ENCODE results near the gene RNPC3. TPM values are rescaled to one million over a fixed set of nuclear protein-coding genes. Genes with fewer than 3 reads are reported as not detected.
"Not testable (repeated sequence)": the region's sequence is repeated elsewhere in the genome, so short reads cannot be mapped to it uniquely, and the experiment has no call there.

RNPC3 gene
- polyA plus RNA-seq, 2 of the 4 experiments (the other 2 are of a cell fraction) = 9.9 to 20.1 TPM

GRCh38 chr1:103582464-103582863 lies 57.0 kb downstream of the RNPC3 start:
- 0% methylated on average over 1 of the region's 1 CpG for WGBS (ENCODE audit: missing lambda C conversion rate)
- POLR2A ChIA-PET = no interaction called here
- TF ChIP-seq TP53 (CRISPR knock-in tag; IDR thresholded peaks at IDR 0.05) = no peak
- TF ChIP-seq ZNF302 (CRISPR knock-in tag; IDR thresholded peaks at IDR 0.05) = no peak
- no peak for TF ChIP-seq NPAS2 (CRISPR knock-in tag; IDR thresholded peaks at IDR 0.05; ENCODE audit: borderline replicate concordance)
- no peak for TF ChIP-seq BCL3 (IDR thresholded peaks at IDR 0.05)
- no peak for TF ChIP-seq HOXB5 (CRISPR knock-in tag; IDR thresholded peaks at IDR 0.05)
- no peak for TF ChIP-seq RCOR1 (IDR thresholded peaks at IDR 0.05; ENCODE audit: low read depth, low read length)
- TF ChIP-seq MYC (IDR thresholded peaks at IDR 0.05; ENCODE audit: borderline replicate concordance, low read length) = no peak
- no peak for TF ChIP-seq CHD2 (IDR thresholded peaks at IDR 0.05; ENCODE audit: low read length, partially characterized antibody)
- no peak for TF ChIP-seq KDM5A (IDR thresholded peaks at IDR 0.05)
- Histone ChIP-seq H3K4me1 (no peaks in the 10 kb centered on the region), H3K4me3 (no peak overlapping the region), H3K9me3 (no peaks in the 10 kb centered on the region), H3K4me2 (no peak overlapping the region), H3K27ac (no peak overlapping the region)
- CTCF ChIA-PET = no interaction called here
- FAIRE-seq (no peak), DNase-seq (ENCODE audit: low read depth in 1 of 2, low spot score in 1 of 2) (no peak), ATAC-seq (no peak)

GRCh38 chr1:103583887-103584286 lies 58.4 kb downstream of the RNPC3 start:
- no peak for DNase-seq (ENCODE audit: low read depth in 1 of 2, low spot score in 1 of 2)
- no peaks in the 10 kb centered on the region for H3K9me3 ChIP-seq
- H3K4me1 ChIP-seq = no peaks in the 10 kb centered on the region
- no peak overlapping the region for H3K4me3 ChIP-seq
- H3K4me2 ChIP-seq = no peak overlapping the region
- no peak for ATAC-seq
- no peak overlapping the region for H3K27ac ChIP-seq
- ChIA-PET CTCF (no interaction called here), POLR2A (no interaction called here)
- 7% methylated on average over 3 of the region's 3 CpGs for WGBS (ENCODE audit: missing lambda C conversion rate)
- TF ChIP-seq FOSB (CRISPR knock-in tag; IDR thresholded peaks at IDR 0.05) (no peak), FOSL2 (IDR thresholded peaks at IDR 0.05) (no peak), FOSL2 (CRISPR knock-in tag; IDR thresholded peaks at IDR 0.05) (no peak)
- no peak for FAIRE-seq

GRCh38 chr1:103584537-103584936 lies 59.0 kb downstream of the RNPC3 start:
- no peak overlapping the region for H3K27ac ChIP-seq
- CTCF ChIA-PET = no interaction called here
- DNase-seq (ENCODE audit: low read depth in 1 of 2, low spot score in 1 of 2) = no peak
- FAIRE-seq = no peak
- H3K4me3 ChIP-seq = no peak overlapping the region
- WGBS (ENCODE audit: missing lambda C conversion rate) = 33% methylated on average over 2 of the region's 2 CpGs
- no peak for TF ChIP-seq BCL3 (IDR thresholded peaks at IDR 0.05)
- H3K4me1 ChIP-seq = no peaks in the 10 kb centered on the region
- no peak for ATAC-seq
- POLR2A ChIA-PET = no interaction called here
- H3K4me2 ChIP-seq = no peak overlapping the region
- H3K9me3 ChIP-seq = no peaks in the 10 kb centered on the region

- H3K4me2 ChIP-seq; H3K27ac ChIP-seq; FAIRE-seq; H3K4me1 ChIP-seq; ATAC-seq; H3K4me3 ChIP-seq; DNase-seq (ENCODE audit: low read depth in 1 of 2, low spot score in 1 of 2); H3K9me3 ChIP-seq; CTCF ChIA-PET; POLR2A ChIA-PET: not testable (repeated sequence)
- no CpG with 5 or more reads among the region's 3 CpGs for WGBS (ENCODE audit: missing lambda C conversion rate)
Measured at GRCh38 chr1:103602740-103603139, 77.2 kb downstream of the RNPC3 start.

Other genes with a start within 250 kb of the RNPC3 start
- 2.3 and 3.0 TPM in 2 replicates for gene AMY2B, start 45.9 kb downstream of the RNPC3 start, polyA plus RNA-seq (2011; rRNA removed)
- 1.4 to 2.2 TPM (median 1.7 TPM) in 3 replicates for gene AMY2B, start 45.9 kb downstream of the RNPC3 start, polyA plus RNA-seq (2017; fragmentation: RNase III; extraction: RNeasy Plus Mini Kit Qiagen cat#74134 plus additional on column Dnase treatment)
- gene AMY2A, start 91.7 kb downstream of the RNPC3 start, polyA plus RNA-seq (2011; rRNA removed) = not detected in 2 replicates
- not detected in 3 replicates for gene AMY2A, start 91.7 kb downstream of the RNPC3 start, polyA plus RNA-seq (2017; fragmentation: RNase III; extraction: RNeasy Plus Mini Kit Qiagen cat#74134 plus additional on column Dnase treatment)
- not detected in 2 replicates for gene AMY1A, start 130.1 kb downstream of the RNPC3 start, polyA plus RNA-seq (2011; rRNA removed)
- not detected in 3 replicates for gene AMY1A, start 130.1 kb downstream of the RNPC3 start, polyA plus RNA-seq (2017; fragmentation: RNase III; extraction: RNeasy Plus Mini Kit Qiagen cat#74134 plus additional on column Dnase treatment)
- not detected in 2 replicates for gene AMY1B, start 170.5 kb downstream of the RNPC3 start, polyA plus RNA-seq (2011; rRNA removed)
- gene AMY1B, start 170.5 kb downstream of the RNPC3 start, polyA plus RNA-seq (2017; fragmentation: RNase III; extraction: RNeasy Plus Mini Kit Qiagen cat#74134 plus additional on column Dnase treatment) = not detected in 3 replicates
- not detected in 2 replicates for gene AMY1C, start 224.2 kb downstream of the RNPC3 start, polyA plus RNA-seq (2011; rRNA removed)
- gene AMY1C, start 224.2 kb downstream of the RNPC3 start, polyA plus RNA-seq (2017; fragmentation: RNase III; extraction: RNeasy Plus Mini Kit Qiagen cat#74134 plus additional on column Dnase treatment) = not detected in 3 replicates